AG09309 (cell line): ENCODE data around the gene IKBKG.
A peak's percentile ranks its signal among the peaks of the same experiment; 100 is the strongest.
"Not testable (repeated sequence)": the region's sequence is repeated elsewhere in the genome, so short reads cannot be mapped to it uniquely, and the experiment has no call there.

Experiments used
- DNase-seq: peaks from one replicate; pipeline ENCODE4 v3.0.0-alpha.2; 2010; ENCODE audit warnings: low read depth
- H3K4me3 ChIP-seq: 2 replicates; pipeline ENCODE4 v1.5.1; 2011; ENCODE audit warnings: mild to moderate bottlenecking, low read depth, low read length, moderate library complexity; ENCODE audit not compliant: control insufficient read depth
- TF ChIP-seq, protein P1 (sequence below): IDR thresholded peaks from 2 replicates; pipeline ENCODE4 v1.5.1; 2011; ENCODE audit warnings: mild to moderate bottlenecking, low read depth, low read length, inconsistent platforms; ENCODE audit not compliant: insufficient read depth, control insufficient read depth; ENCODE audit errors: missing control alignments

The IKBKG gene

GRCh38 chrX:154547245-154548027, at the start of gene IKBKG:
IKBKG (plus strand) TSS chrX:154547620; CDS start chrX:154552003, 4,383 bp downstream.
- TF ChIP-seq, protein P1, sequence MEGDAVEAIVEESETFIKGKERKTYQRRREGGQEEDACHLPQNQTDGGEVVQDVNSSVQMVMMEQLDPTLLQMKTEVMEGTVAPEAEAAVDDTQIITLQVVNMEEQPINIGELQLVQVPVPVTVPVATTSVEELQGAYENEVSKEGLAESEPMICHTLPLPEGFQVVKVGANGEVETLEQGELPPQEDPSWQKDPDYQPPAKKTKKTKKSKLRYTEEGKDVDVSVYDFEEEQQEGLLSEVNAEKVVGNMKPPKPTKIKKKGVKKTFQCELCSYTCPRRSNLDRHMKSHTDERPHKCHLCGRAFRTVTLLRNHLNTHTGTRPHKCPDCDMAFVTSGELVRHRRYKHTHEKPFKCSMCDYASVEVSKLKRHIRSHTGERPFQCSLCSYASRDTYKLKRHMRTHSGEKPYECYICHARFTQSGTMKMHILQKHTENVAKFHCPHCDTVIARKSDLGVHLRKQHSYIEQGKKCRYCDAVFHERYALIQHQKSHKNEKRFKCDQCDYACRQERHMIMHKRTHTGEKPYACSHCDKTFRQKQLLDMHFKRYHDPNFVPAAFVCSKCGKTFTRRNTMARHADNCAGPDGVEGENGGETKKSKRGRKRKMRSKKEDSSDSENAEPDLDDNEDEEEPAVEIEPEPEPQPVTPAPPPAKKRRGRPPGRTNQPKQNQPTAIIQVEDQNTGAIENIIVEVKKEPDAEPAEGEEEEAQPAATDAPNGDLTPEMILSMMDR: no peak
- peak; percentile 61 for DNase-seq
- H3K4me3 ChIP-seq: peak within 1 kb of the TSS; percentile 54

GRCh38 chrX:154501423-154501822, 46.0 kb upstream of the IKBKG start:
- H3K4me3 ChIP-seq, DNase-seq: not testable (repeated sequence)

GRCh38 chrX:154502098-154502497, 45.3 kb upstream of the IKBKG start:
- TF ChIP-seq, protein P1: no peak

DNA sequence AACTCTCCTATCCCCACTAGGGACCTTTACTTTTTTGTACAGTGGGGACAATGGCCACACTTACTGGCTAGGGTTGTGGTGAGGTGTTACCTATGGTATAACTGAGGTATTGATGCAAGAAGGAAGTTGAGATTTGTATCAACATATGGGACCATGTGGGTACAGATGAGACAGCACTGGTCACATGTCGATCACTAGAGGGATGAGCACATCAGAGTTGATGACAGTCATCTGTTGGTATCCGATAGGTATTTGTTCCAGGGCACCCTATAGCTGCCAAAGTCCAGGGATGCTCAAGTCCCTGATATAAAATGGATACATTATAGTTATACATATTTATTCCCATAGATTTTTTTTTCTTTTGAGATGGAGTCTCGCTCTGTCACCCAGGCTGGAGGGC, 44.4 kb upstream of the IKBKG start:
- TF ChIP-seq, protein P1: no peak
- no peak overlapping the region for H3K4me3 ChIP-seq
- no peak for DNase-seq

More at GRCh38 chrX:154502098-154502497, 45.3 kb upstream of the IKBKG start:
- no peak for DNase-seq
- H3K4me3 ChIP-seq: no peak overlapping the region

DNA sequence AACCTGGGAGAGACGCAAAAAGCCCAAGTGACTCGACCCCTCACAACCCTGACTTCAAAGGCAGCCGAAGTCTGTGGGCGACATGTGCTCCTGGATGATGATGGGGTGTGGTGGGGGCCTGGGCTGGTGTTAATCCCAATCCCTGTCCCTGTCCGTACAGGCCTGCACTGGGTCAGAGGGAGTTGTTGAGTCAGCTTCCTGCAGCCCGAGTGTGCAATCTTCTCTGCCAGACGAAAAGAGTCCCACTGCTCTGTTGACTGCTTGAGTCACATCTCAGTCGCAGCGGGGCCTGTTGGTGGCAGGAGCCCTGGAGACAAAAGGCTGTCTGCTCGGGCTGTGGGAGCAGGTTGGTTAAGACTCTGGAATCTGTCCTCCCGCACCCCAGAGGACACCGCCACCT, 41.7 kb upstream of the IKBKG start:
- TF ChIP-seq, protein P1: no peak
- no peak overlapping the region for H3K4me3 ChIP-seq
- no peak for DNase-seq

DNA sequence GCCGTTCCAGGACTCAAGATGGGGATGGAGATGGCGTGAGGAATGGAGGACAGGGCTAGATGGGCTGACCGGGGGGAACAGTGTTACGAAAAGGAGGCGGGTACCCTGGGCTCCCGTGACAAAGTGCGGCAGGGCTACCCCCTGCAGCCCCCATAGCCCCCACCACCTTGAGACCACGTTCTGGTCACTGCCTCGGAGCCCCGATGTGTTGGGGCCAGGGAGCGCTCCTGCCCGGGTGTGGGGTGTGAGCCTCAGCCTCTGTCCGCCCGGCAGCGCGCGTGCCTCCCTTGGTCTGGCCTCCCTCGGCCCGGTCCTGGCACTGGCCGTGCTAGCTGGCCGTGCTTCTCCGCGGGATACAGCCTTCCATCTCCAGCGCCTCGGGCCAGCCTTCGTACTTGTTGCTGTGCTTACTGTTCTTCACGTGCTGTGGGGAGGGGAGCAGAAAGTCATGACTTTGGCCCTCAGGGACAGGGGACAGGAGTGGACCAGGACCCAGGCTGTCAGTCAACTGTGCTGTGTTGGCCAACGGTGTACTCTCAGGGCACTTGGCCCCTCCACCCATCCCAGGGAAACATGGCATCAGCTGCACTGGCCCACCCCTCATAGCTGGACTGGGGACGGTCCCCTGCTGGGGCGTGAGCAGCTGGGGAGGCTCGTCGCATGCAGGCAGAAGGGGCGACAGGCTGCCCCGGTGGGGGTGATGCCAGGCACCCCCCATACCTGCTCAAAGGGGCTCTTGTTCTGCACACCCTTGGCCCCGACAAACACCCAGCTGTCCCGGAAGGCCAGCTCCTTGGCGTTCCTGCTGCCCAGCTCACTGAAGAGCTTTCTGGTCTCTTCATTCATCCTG, 40.7 kb upstream of the IKBKG start:
- TF ChIP-seq, protein P1: no peak
- DNase-seq: no peak

More for the DNA sequence above, 40.7 kb upstream of the IKBKG start:
- H3K4me3 ChIP-seq: no peak overlapping the region
